NCI-H2029 (cell line): ENCODE data around the gene GLO1.
A peak's percentile ranks its signal among the peaks of the same experiment; 100 is the strongest.

Source experiments
- DNase-seq: peaks from one replicate; lab custom pipeline; 2025; lab: John Stamatoyannopoulos, UW

Gene GLO1

GRCh38 chr6:38702558-38703397, at the start of gene GLO1:
Gene GLO1, minus strand, starts transcription at chr6:38703145. Its CDS starts 91 bp downstream, at chr6:38703054.
- DNase-seq, result peak; percentile 94

- no peak for DNase-seq
Measured at GRCh38 chr6:38750968-38751615, 48.1 kb upstream of the GLO1 start.

- no peak for DNase-seq
Measured at GRCh38 chr6:38749473-38749872, 46.5 kb upstream of the GLO1 start.

GRCh38 chr6:38739532-38739931, 36.6 kb upstream of the GLO1 start:
- DNase-seq, result no peak

- no peak for DNase-seq
Measured at GRCh38 chr6:38738261-38738660, 35.3 kb upstream of the GLO1 start.

- DNase-seq, result no peak
Measured at GRCh38 chr6:38736951-38737350, 34.0 kb upstream of the GLO1 start.

- peak; percentile 11 for DNase-seq
Measured at GRCh38 chr6:38730140-38730862, 27.4 kb upstream of the GLO1 start.

GRCh38 chr6:38728203-38728602, 25.3 kb upstream of the GLO1 start:
- no peak for DNase-seq

GRCh38 chr6:38725414-38726183, 22.7 kb upstream of the GLO1 start:
- DNase-seq, result no peak

- no peak for DNase-seq
Measured at GRCh38 chr6:38724343-38724742, 21.4 kb upstream of the GLO1 start.

- no peak for DNase-seq
Measured at GRCh38 chr6:38723783-38724182, 20.8 kb upstream of the GLO1 start.

GRCh38 chr6:38722727-38723334, 19.9 kb upstream of the GLO1 start:
- DNase-seq, result no peak

GRCh38 chr6:38722038-38722437, 19.1 kb upstream of the GLO1 start:
- no peak for DNase-seq

GRCh38 chr6:38720295-38720694, 17.4 kb upstream of the GLO1 start:
- DNase-seq, result no peak

- DNase-seq, result no peak
Measured at GRCh38 chr6:38719358-38719757, 16.4 kb upstream of the GLO1 start.

- no peak for DNase-seq
Measured at GRCh38 chr6:38716825-38717224, 13.9 kb upstream of the GLO1 start.

- DNase-seq, result no peak
Measured at GRCh38 chr6:38715016-38715689, 12.2 kb upstream of the GLO1 start, which contains the start of gene DNAH8. Gene DNAH8, plus strand, starts transcription at chr6:38715311. Its CDS starts 7,499 bp downstream, at chr6:38722810.

GRCh38 chr6:38714239-38715015, 11.5 kb upstream of the GLO1 start:
- DNase-seq, result no peak

- DNase-seq, result no peak
Measured at GRCh38 chr6:38713812-38714211, 10.9 kb upstream of the GLO1 start.

GRCh38 chr6:38708496-38708895, 5.6 kb upstream of the GLO1 start:
- no peak for DNase-seq
